K562 (cell line): ENCODE data around the gene CAPN8. TPM values are rescaled to one million over a fixed set of nuclear protein-coding genes. Genes with fewer than 3 reads are reported as not detected.

Experiments used
- ATAC-seq: fragments of 200-7000 bp; cut with Tn5 transposase; 3 replicates; pipeline ENCODE4 v1.9.1; 2020; ENCODE audit warnings: moderate library complexity
- BruUV-seq: library from RNA; stranded (reverse); fragments of 400-500 nt; replicated peaks from 2 replicates; lab custom pipeline; 2021; lab: Mats Ljungman, UMichigan
- CTCF ChIA-PET: fragments of 300-600 bp; formaldehyde crosslinking; extraction: SDS; loops from one replicate; lab custom pipeline; 2021; ENCODE audit warnings: low intra/inter-chr PET ratio; lab: Yijun Ruan, JAX
- POLR2A ChIA-PET: fragments of 300-600, 350-650 bp; sonication (Branson Sonifier 250); formaldehyde crosslinking; extraction: SDS; loops from one replicate; lab custom pipeline; 2021; ENCODE audit warnings: antibody characterized with exemption, inconsistent platforms; lab: Yijun Ruan, JAX
- DNase-seq, 4 experiments: peaks; one replicate each; pipeline versions ENCODE4 v3.0.0 to v3.0.0-alpha.2; 2011 to 2018; ENCODE audit warnings: low spot score in 3 of 4, mixed read lengths in 3 of 4; ENCODE audit errors: extremely low read depth in 1 of 4
- FAIRE-seq: peaks from 2 replicates; lab custom pipeline; 2011; peaks lifted over from hg19 to GRCh38; lab: Jason Lieb, UNC
- H2AFZ ChIP-seq: 2 replicates; pipeline ENCODE4 v1.6.0; 2011; ENCODE audit warnings: low read depth, low read length, control low read depth, inconsistent platforms
- H3K27ac ChIP-seq: fragments of 200-600 bp; 3 replicates; pipeline ENCODE4 v1.8.0; 2011; ENCODE audit warnings: low read depth, mild to moderate bottlenecking, control low read depth, inconsistent platforms, low read length, moderate library complexity, mixed read lengths; ENCODE audit errors: extremely low read depth
- H3K27me3 ChIP-seq, 2 experiments: fragments of 300-600 bp in 1 of 2; 2 replicates in 1 of 2; 3 replicates in 1 of 2; pipeline versions ENCODE4 v1.6.0 to v1.8.0; 2011; ENCODE audit warnings: inconsistent platforms in 2 of 2, low read length in 2 of 2, mild to moderate bottlenecking in 1 of 2, mixed read lengths in 1 of 2, moderate library complexity in 1 of 2; ENCODE audit not compliant: control insufficient read depth in 2 of 2, insufficient read depth in 2 of 2
- H3K36me3 ChIP-seq: fragments of 300-600 bp; 3 replicates; pipeline ENCODE4 v1.8.0; 2011; ENCODE audit warnings: mild to moderate bottlenecking, low read length, inconsistent platforms; ENCODE audit not compliant: control insufficient read depth, insufficient read depth
- H3K4me1 ChIP-seq, 2 experiments: fragments of 200-600 bp in 1 of 2; replicated peaks in 1 of 2; 2 replicates in 1 of 2; 3 replicates in 1 of 2; pipeline versions ENCODE4 v1.5.1 to v1.8.0; 2011; ENCODE audit warnings: inconsistent platforms in 2 of 2, low read length in 2 of 2, mild to moderate bottlenecking in 1 of 2, mixed read lengths in 1 of 2, moderate library complexity in 1 of 2; ENCODE audit not compliant: control insufficient read depth in 2 of 2, insufficient read depth in 2 of 2
- H3K4me2 ChIP-seq: 2 replicates; pipeline ENCODE4 v1.6.1; 2011; ENCODE audit warnings: low read length, control low read depth, inconsistent platforms, mixed read lengths; ENCODE audit not compliant: insufficient read depth
- H3K4me3 ChIP-seq: fragments of 200-600 bp; sonication (generic), shearing (Covaris generic); 2 replicates; pipeline ENCODE4 v1.5.1; 2016; ENCODE audit warnings: control low read depth, inconsistent platforms
- H3K79me2 ChIP-seq: fragments of 200-600 bp; 3 replicates; pipeline ENCODE4 v1.8.0; 2011; ENCODE audit warnings: low read length, inconsistent platforms; ENCODE audit not compliant: control insufficient read depth, insufficient read depth
- H3K9ac ChIP-seq, 2 experiments: 2 replicates each; pipeline versions ENCODE4 v1.6.0 to v1.6.1; 2011; ENCODE audit warnings: low read depth in 2 of 2, low read length in 2 of 2, control low read depth in 1 of 2, inconsistent platforms in 1 of 2, mild to moderate bottlenecking in 1 of 2, mixed read lengths in 1 of 2; ENCODE audit not compliant: insufficient read depth in 1 of 2
- H3K9me1 ChIP-seq: one replicate; pipeline ENCODE4 v1.6.0; 2011; ENCODE audit warnings: inconsistent platforms, mild to moderate bottlenecking, low read length, moderate library complexity; ENCODE audit not compliant: control insufficient read depth, insufficient read depth
- H3K9me3 ChIP-seq: replicated peaks from 2 replicates; pipeline ENCODE4 v1.5.1; 2011; ENCODE audit warnings: low read depth, low read length, inconsistent platforms; ENCODE audit not compliant: control insufficient read depth, insufficient read depth
- H4K20me1 ChIP-seq: replicated peaks from 2 replicates; pipeline ENCODE4 v1.6.1; 2011; ENCODE audit warnings: low read length, inconsistent platforms, mixed read lengths; ENCODE audit not compliant: control insufficient read depth, insufficient read depth
- ILK ChIP-seq: fragments of 450-650 bp; IDR thresholded peaks from 2 replicates; pipeline ENCODE4 v1.6.1; 2016; ENCODE audit warnings: missing genetic modification characterization, low read depth, mild to moderate bottlenecking, missing compliant biosample characterization, moderate library complexity, borderline replicate concordance
- KDM4B ChIP-seq, 2 experiments: fragments of 450-650 bp in 1 of 2; sonication (generic) in 1 of 2; IDR thresholded peaks; 2 replicates each; pipeline ENCODE4 v1.6.1; 2016 to 2017; ENCODE audit warnings: borderline replicate concordance in 2 of 2, antibody characterized with exemption in 1 of 2, low read depth in 1 of 2, mild to moderate bottlenecking in 1 of 2
- RBM39 ChIP-seq: fragments of 200-400 bp; formaldehyde crosslinking; optimal IDR thresholded peaks from 2 replicates; pipeline ENCODE3; 2018; ENCODE audit warnings: low read depth, low read length
- STAT5B ChIP-seq: fragments of 250-450 bp; sonication (Bioruptor Pico); IDR thresholded peaks from 2 replicates; pipeline ENCODE4 v1.8.0; 2021; ENCODE audit warnings: mild to moderate bottlenecking, inconsistent platforms
- ZNF23 ChIP-seq: fragments of 250-450 bp; sonication (Bioruptor Pico); IDR thresholded peaks from 2 replicates; pipeline ENCODE4 v1.4.0; 2020; ENCODE audit warnings: mild to moderate bottlenecking
- WGBS: fragments of 100-300 bp; shearing (Covaris generic); methylation state at CpG from one replicate; pipeline ENCODE4 v1.1.6; 2016; ENCODE audit warnings: low coverage, mixed read lengths; ENCODE audit not compliant: insufficient coverage; ENCODE audit errors: missing lambda C conversion rate; 5-methylcytosine and 5-hydroxymethylcytosine counted together
- in situ Hi-C: fragments of 300-500 bp; cut with MboI; formaldehyde crosslinking; loops from 4 replicates; pipeline ENCODE4 v1.15.0; 2018; ENCODE audit warnings: inconsistent platforms, mixed read lengths
- intact Hi-C: fragments of 100-400 bp; cut with micrococcal nuclease; formaldehyde crosslinking; loops from 2 replicates; pipeline ENCODE4 v1.14.2; 2022
- polyA plus RNA-seq, 8 experiments: library from polyadenylated mRNA; depleted of rRNA in 4 of 8; stranded (reverse) in 5 of 8; unstranded in 3 of 8; fragments of >200 nt; fragmentation: Nextera tagmentation in 2 of 8; fragmentation: Illumina TruSeq in 1 of 8; extraction: Ambion mirVana in 2 of 8; extraction: Trizol in 1 of 8; gene quantifications; 2 replicates each; pipeline versions ENCODE4 v1.2.1 to v1.2.3, GENCODE V29; 2011 to 2014; ENCODE audit warnings: inconsistent platforms in 1 of 8, missing spikeins in 1 of 8
- total RNA-seq, 7 experiments: library from RNA; depleted of rRNA in 6 of 7; stranded (reverse); fragments of >200 nt in 6 of 7; fragmentation: Illumina TruSeq in 2 of 7; extraction: Trizol in 2 of 7; gene quantifications; 2 replicates each; pipeline versions ENCODE4 v1.2.1 to v1.2.3, GENCODE V29; 2011 to 2021; ENCODE audit warnings: low replicate concordance in 1 of 7
- TF ChIP-seq, protein P1 (sequence below): sonication (generic); formaldehyde crosslinking; IDR thresholded peaks from 2 replicates; pipeline ENCODE4 v1.8.1; 2022; ENCODE audit warnings: missing genetic modification reagents

CAPN8 gene
- total and polyA plus RNA-seq, 9 of the 15 experiments (the other 6 are each of a cell fraction or from before 2014, with no cell fraction given) = 0.06 TPM; not detected in 8

DNA sequence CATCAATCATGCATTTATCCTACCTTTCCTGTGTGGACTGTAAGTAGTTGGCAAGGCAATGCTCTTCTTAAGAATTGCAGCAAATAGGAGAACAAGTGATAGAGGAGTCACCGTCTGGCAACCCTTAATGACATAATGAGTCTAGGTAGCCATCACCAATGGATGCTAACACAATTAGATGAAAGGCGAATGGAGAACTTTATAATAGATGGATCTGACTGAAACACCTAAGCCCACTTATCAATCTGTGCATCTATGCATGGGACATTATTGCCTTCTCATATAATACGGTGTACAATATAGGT lies 18.9 kb upstream of the CAPN8 start:
- in situ Hi-C loops (loop anchor here (25.0 kb wide), 1 partner anchor 547 kb away; the partner anchor contains the start of gene TLR5), intact Hi-C loops (loop anchor here (2.0 kb wide), 3 partner anchors 154 to 892 kb away; no protein-coding TSS in a partner anchor)
- Histone ChIP-seq H3K27me3 (peaks cover 21 to 48% of the 10 kb centered on the region in 2 experiments), H3K9ac (no peak overlapping the region), H3K79me2 (no peaks in the 10 kb centered on the region), H3K4me2 (no peak overlapping the region), H3K36me3 (no peaks in the 10 kb centered on the region), H4K20me1 (peaks cover 7% of the 10 kb centered on the region; the same call in 1 of the 2 replicates), H3K27ac (no peak overlapping the region), H3K9me1 (no peaks in the 10 kb centered on the region), H3K9me3 (no peaks in the 10 kb centered on the region), H3K4me3 (no peak overlapping the region), H3K4me1 (no peaks in the 10 kb centered on the region; a peak in 1 of 5 replicates), H2AFZ (no peak overlapping the region)
- POLR2A ChIA-PET = no interaction called here
- BruUV-seq = no TSS peak
- CTCF ChIA-PET = interaction anchor here (0.5 to 2.7 kb wide), 5 partner anchors 128 to 892 kb away, joined by 3 to 18 read pairs (median 4); no protein-coding TSS in a partner anchor
- TF ChIP-seq, protein P1, sequence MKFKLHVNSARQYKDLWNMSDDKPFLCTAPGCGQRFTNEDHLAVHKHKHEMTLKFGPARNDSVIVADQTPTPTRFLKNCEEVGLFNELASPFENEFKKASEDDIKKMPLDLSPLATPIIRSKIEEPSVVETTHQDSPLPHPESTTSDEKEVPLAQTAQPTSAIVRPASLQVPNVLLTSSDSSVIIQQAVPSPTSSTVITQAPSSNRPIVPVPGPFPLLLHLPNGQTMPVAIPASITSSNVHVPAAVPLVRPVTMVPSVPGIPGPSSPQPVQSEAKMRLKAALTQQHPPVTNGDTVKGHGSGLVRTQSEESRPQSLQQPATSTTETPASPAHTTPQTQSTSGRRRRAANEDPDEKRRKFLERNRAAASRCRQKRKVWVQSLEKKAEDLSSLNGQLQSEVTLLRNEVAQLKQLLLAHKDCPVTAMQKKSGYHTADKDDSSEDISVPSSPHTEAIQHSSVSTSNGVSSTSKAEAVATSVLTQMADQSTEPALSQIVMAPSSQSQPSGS (CRISPR knock-in tag) = no peak
- TF ChIP-seq RBM39 = no peak
- no peak for TF ChIP-seq ZNF23 (CRISPR knock-in tag)
- TF ChIP-seq STAT5B = no peak
- no peak for TF ChIP-seq ILK
- TF ChIP-seq KDM4B (IDR thresholded peaks at IDR 0.05; ENCODE audit: borderline replicate concordance in 2 of 2, low read depth in 1 of 2) = no peak
- 3% methylated on average over 3 of the region's 3 CpGs for WGBS
- FAIRE-seq = no peak
- DNase-seq = no peak
- no peak for ATAC-seq
